Measurements from ENCODE around the gene ST6GALNAC5. TPM values are rescaled to one million over a fixed set of nuclear protein-coding genes. Genes with fewer than 3 reads are reported as not detected.

ST6GALNAC5 gene
- total and polyA plus RNA-seq, 9 donors, result 2.9 to 21.0 (median 9.9) TPM

- WGBS, 3 donors, result 74 to 79% (median 74%) methylated on average over 1 of the region's 1 CpG
- H3K27me3 ChIP-seq, result no peaks in the 10 kb centered on the region
- DNase-seq, result no peak
- H3K4me3 ChIP-seq, result no peak overlapping the region
- no peaks in the 10 kb centered on the region for H3K36me3 ChIP-seq
- intact Hi-C loops (cut with DNase I), result no loop called here
- TF ChIP-seq CTCF (IDR thresholded peaks at IDR 0.05) (no peak), EP300 (IDR thresholded peaks at IDR 0.05) (no peak), POLR2A (IDR thresholded peaks at IDR 0.05) (no peak)
- no peak overlapping the region for H3K27ac ChIP-seq
- no peaks in the 10 kb centered on the region for H3K9me3 ChIP-seq
- H3K4me1 ChIP-seq (ENCODE audit: insufficient read depth), result no peaks in the 10 kb centered on the region
These were observed 25.4 kb downstream of the ST6GALNAC5 start for GRCh38 chr1:76892675-76893074.

GRCh38 chr1:76901158-76901767 lies 34.0 kb downstream of the ST6GALNAC5 start:
- Histone ChIP-seq H3K9me3 (no peaks in the 10 kb centered on the region), H3K27me3 (no peaks in the 10 kb centered on the region), H3K27ac (no peak overlapping the region), H3K4me1 (ENCODE audit: insufficient read depth) (no peaks in the 10 kb centered on the region), H3K36me3 (no peaks in the 10 kb centered on the region), H3K4me3 (no peak overlapping the region)
- TF ChIP-seq POLR2A (IDR thresholded peaks at IDR 0.05) (no peak), CTCF (IDR thresholded peaks at IDR 0.05) (peak in 2 of 3 donors; percentile 49 to 51)
- intact Hi-C loops (cut with DNase I), result loop anchor here in 1 of 4 donors (10.0 kb wide), 1 partner anchor 224 kb away; no protein-coding TSS in a partner anchor
- 91 to 93% (median 92%) methylated on average over 2 of the region's 2 CpGs for WGBS, 3 donors
- DNase-seq, result peak; percentile 37 to 63 (median 44)

- intact Hi-C loops (cut with DNase I), result loop anchor here in 1 of 4 donors (10.0 kb wide), 1 partner anchor 219 kb away; no protein-coding TSS in a partner anchor
- H3K9me3 ChIP-seq, result no peaks in the 10 kb centered on the region
These were observed 38.8 kb downstream of the ST6GALNAC5 start for GRCh38 chr1:76905876-76906595.

GRCh38 chr1:76909311-76909710 lies 42.0 kb downstream of the ST6GALNAC5 start:
- intact Hi-C loops (cut with DNase I), result loop anchor here in 1 of 4 donors (10.0 kb wide), 1 partner anchor 215 kb away; no protein-coding TSS in a partner anchor
- no peaks in the 10 kb centered on the region for H3K4me1 ChIP-seq (ENCODE audit: insufficient read depth)
- H3K27me3 ChIP-seq, result no peaks in the 10 kb centered on the region
- no peak for DNase-seq
- TF ChIP-seq EP300 (IDR thresholded peaks at IDR 0.05), result no peak
- no peak for TF ChIP-seq POLR2A (IDR thresholded peaks at IDR 0.05)
- TF ChIP-seq CTCF (IDR thresholded peaks at IDR 0.05), result no peak
- 81 to 85% (median 84%) methylated on average over 1 of the region's 1 CpG for WGBS, 3 donors
- H3K36me3 ChIP-seq, result no peaks in the 10 kb centered on the region
- no peaks in the 10 kb centered on the region for H3K9me3 ChIP-seq
- H3K27ac ChIP-seq, result no peak overlapping the region
- H3K4me3 ChIP-seq, result no peak overlapping the region

More at GRCh38 chr1:76905876-76906595, 38.8 kb downstream of the ST6GALNAC5 start:
- TF ChIP-seq EP300 (IDR thresholded peaks at IDR 0.05) (no peak), CTCF (IDR thresholded peaks at IDR 0.05) (no peak)
- Histone ChIP-seq H3K27ac (no peak overlapping the region), H3K27me3 (no peaks in the 10 kb centered on the region), H3K36me3 (no peaks in the 10 kb centered on the region), H3K4me3 (no peak overlapping the region), H3K4me1 (ENCODE audit: insufficient read depth) (no peaks in the 10 kb centered on the region)
- WGBS, 3 donors, result 74 to 84% (median 81%) methylated on average over 4 of the region's 4 CpGs
- no peak for DNase-seq

Measured in ovary (tissue), 9 donors.